Measurements from ENCODE around the gene ENOX1.
A peak's percentile ranks its signal among the peaks of the same experiment; 100 is the strongest.

Gene ENOX1

GRCh38 chr13:43737392-43737923 is 49.3 kb downstream of the ENOX1 start:
- no peak for DNase-seq

GRCh38 chr13:43732726-43733125 is 54.0 kb downstream of the ENOX1 start:
- DNase-seq, result peak; percentile 57

- no peak for DNase-seq
Observed at GRCh38 chr13:43731296-43731695, 55.5 kb downstream of the ENOX1 start.

GRCh38 chr13:43730642-43731041 is 56.1 kb downstream of the ENOX1 start:
- DNase-seq, result no peak

- DNase-seq, result no peak
Observed at GRCh38 chr13:43728421-43728820, 58.4 kb downstream of the ENOX1 start.

- no peak for DNase-seq
Observed at GRCh38 chr13:43727856-43728255, 58.9 kb downstream of the ENOX1 start.

- no peak for DNase-seq
Observed at GRCh38 chr13:43725460-43725859, 61.3 kb downstream of the ENOX1 start.

- no peak for DNase-seq
Observed at GRCh38 chr13:43720780-43721397, 65.9 kb downstream of the ENOX1 start.

GRCh38 chr13:43698758-43699157 is 88.0 kb downstream of the ENOX1 start:
- DNase-seq, result no peak

GRCh38 chr13:43698009-43698408 is 88.8 kb downstream of the ENOX1 start:
- DNase-seq, result no peak

- no peak for DNase-seq
Observed at GRCh38 chr13:43697323-43697722, 89.4 kb downstream of the ENOX1 start.

GRCh38 chr13:43694146-43694664 is 92.6 kb downstream of the ENOX1 start:
- DNase-seq, result no peak

- no peak for DNase-seq
Observed at GRCh38 chr13:43693639-43694038, 93.1 kb downstream of the ENOX1 start.

GRCh38 chr13:43688227-43688907 is 98.4 kb downstream of the ENOX1 start:
- DNase-seq, result no peak

- DNase-seq, result peak; percentile 7
Observed at GRCh38 chr13:43687038-43687437, 99.7 kb downstream of the ENOX1 start.

- peak; percentile 40 for DNase-seq
Observed at GRCh38 chr13:43686557-43686956, 100.2 kb downstream of the ENOX1 start.

GRCh38 chr13:43684963-43685725 is 101.6 kb downstream of the ENOX1 start:
- no peak for DNase-seq

GRCh38 chr13:43682701-43683100 is 104.1 kb downstream of the ENOX1 start:
- DNase-seq, result no peak

GRCh38 chr13:43676320-43676719 is 110.5 kb downstream of the ENOX1 start:
- DNase-seq, result no peak

GRCh38 chr13:43675577-43675976 is 111.2 kb downstream of the ENOX1 start:
- no peak for DNase-seq

GRCh38 chr13:43669964-43670363 is 116.8 kb downstream of the ENOX1 start:
- DNase-seq, result no peak

- DNase-seq, result no peak
Observed at GRCh38 chr13:43669101-43669500, 117.7 kb downstream of the ENOX1 start.

- no peak for DNase-seq
Observed at GRCh38 chr13:43666403-43666802, 120.4 kb downstream of the ENOX1 start.

- no peak for DNase-seq
Observed at GRCh38 chr13:43665388-43665787, 121.4 kb downstream of the ENOX1 start.
